ENCODE data around the gene SDR39U1.

The SDR39U1 gene

GRCh38 chr14:24437020-24437735 is 5.4 kb downstream of the SDR39U1 start:
- H3K27ac ChIP-seq: peak overlapping the region; percentile 96
- TF ChIP-seq Cebpa-rat (IDR thresholded peaks at IDR 0.05): no peak
- H3K27me3 ChIP-seq: no peaks in the 10 kb centered on the region
- peaks cover 63% of the 10 kb centered on the region for H3K36me3 ChIP-seq
- peak overlapping the region; percentile 88 for H3K9ac ChIP-seq
- peaks cover 95% of the 10 kb centered on the region for H3K4me1 ChIP-seq
- H3K9me3 ChIP-seq: no peaks in the 10 kb centered on the region
- H3K4me2 ChIP-seq: peak overlapping the region; percentile 95
- peak overlapping the region; percentile 67 for H3K4me3 ChIP-seq
- H4K20me1 ChIP-seq: peaks cover 5% of the 10 kb centered on the region

- Histone ChIP-seq H3K36me3 (peaks cover 65% of the 10 kb centered on the region), H4K20me1 (peaks cover 10% of the 10 kb centered on the region), H3K4me2 (peak overlapping the region; percentile 95), H3K4me1 (peaks cover 96% of the 10 kb centered on the region), H3K27ac (peak overlapping the region; percentile 96), H3K27me3 (no peaks in the 10 kb centered on the region), H3K9ac (peak overlapping the region; percentile 88), H3K9me3 (no peaks in the 10 kb centered on the region), H3K4me3 (peak overlapping the region; percentile 67)
- no peak for TF ChIP-seq Cebpa-rat (IDR thresholded peaks at IDR 0.05)
Observed at GRCh38 chr14:24436355-24437019, 6.1 kb downstream of the SDR39U1 start.

GRCh38 chr14:24435998-24436354 is 6.6 kb downstream of the SDR39U1 start:
- Histone ChIP-seq H3K27ac (peak overlapping the region; percentile 96), H4K20me1 (peaks cover 15% of the 10 kb centered on the region), H3K4me2 (peak overlapping the region; percentile 95), H3K27me3 (no peaks in the 10 kb centered on the region), H3K4me1 (peaks cover 96% of the 10 kb centered on the region), H3K9me3 (no peaks in the 10 kb centered on the region), H3K9ac (peak overlapping the region; percentile 88), H3K36me3 (peaks cover 60% of the 10 kb centered on the region), H3K4me3 (peak overlapping the region; percentile 67)
- TF ChIP-seq Cebpa-rat (IDR thresholded peaks at IDR 0.05): no peak

GRCh38 chr14:24435192-24435810 is 7.3 kb downstream of the SDR39U1 start:
- Histone ChIP-seq H3K4me2 (peak overlapping the region; percentile 95), H3K9me3 (no peaks in the 10 kb centered on the region), H3K36me3 (peaks cover 54% of the 10 kb centered on the region), H3K27ac (peak overlapping the region; percentile 96), H3K9ac (peak overlapping the region; percentile 88; the same call in 1 of the 2 replicates), H3K4me1 (peaks cover 91% of the 10 kb centered on the region), H4K20me1 (peaks cover 21% of the 10 kb centered on the region), H3K4me3 (no peak overlapping the region), H3K27me3 (no peaks in the 10 kb centered on the region)
- TF ChIP-seq Cebpa-rat (IDR thresholded peaks at IDR 0.05): no peak

DNA sequence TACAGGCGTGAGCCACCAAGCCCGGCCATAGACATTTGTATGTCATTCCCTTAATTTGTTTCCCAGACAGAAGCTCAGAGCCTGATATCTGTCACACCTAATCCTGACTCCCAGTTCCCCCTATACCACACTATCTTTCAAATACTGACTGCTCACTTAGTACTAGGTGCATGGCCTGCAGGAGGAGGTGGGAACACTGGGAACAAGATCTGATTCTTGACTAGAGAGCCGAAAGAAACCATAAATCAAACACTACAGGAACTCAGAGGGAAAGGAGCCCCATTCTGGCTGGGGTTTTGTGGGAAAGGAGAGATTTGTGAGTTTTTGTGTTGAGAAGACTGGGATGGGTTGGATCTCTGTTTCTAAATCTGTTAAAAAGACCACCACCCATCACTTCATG is 7.9 kb downstream of the SDR39U1 start:
- H3K36me3 ChIP-seq: peaks cover 47% of the 10 kb centered on the region
- no peak overlapping the region for H3K4me3 ChIP-seq
- H3K27me3 ChIP-seq: no peaks in the 10 kb centered on the region
- peaks cover 21% of the 10 kb centered on the region for H4K20me1 ChIP-seq
- H3K4me1 ChIP-seq: peaks cover 85% of the 10 kb centered on the region
- H3K27ac ChIP-seq: peak overlapping the region; percentile 96
- H3K9me3 ChIP-seq: no peaks in the 10 kb centered on the region
- H3K9ac ChIP-seq: peak overlapping the region; percentile 88; the same call in 1 of the 2 replicates
- TF ChIP-seq Cebpa-rat (IDR thresholded peaks at IDR 0.05): no peak
- peak overlapping the region; percentile 95 for H3K4me2 ChIP-seq

GRCh38 chr14:24434036-24434435 is 8.5 kb downstream of the SDR39U1 start:
- Histone ChIP-seq H3K9ac (no peak overlapping the region), H3K27ac (peak overlapping the region; percentile 96; the same call in 1 of the 2 replicates), H3K27me3 (no peaks in the 10 kb centered on the region), H4K20me1 (peaks cover 21% of the 10 kb centered on the region), H3K9me3 (no peaks in the 10 kb centered on the region), H3K4me2 (peak overlapping the region; percentile 95; the same call in 1 of the 2 replicates), H3K4me1 (peaks cover 85% of the 10 kb centered on the region), H3K36me3 (peaks cover 41% of the 10 kb centered on the region), H3K4me3 (no peak overlapping the region)
- no peak for TF ChIP-seq Cebpa-rat (IDR thresholded peaks at IDR 0.05)

DNA sequence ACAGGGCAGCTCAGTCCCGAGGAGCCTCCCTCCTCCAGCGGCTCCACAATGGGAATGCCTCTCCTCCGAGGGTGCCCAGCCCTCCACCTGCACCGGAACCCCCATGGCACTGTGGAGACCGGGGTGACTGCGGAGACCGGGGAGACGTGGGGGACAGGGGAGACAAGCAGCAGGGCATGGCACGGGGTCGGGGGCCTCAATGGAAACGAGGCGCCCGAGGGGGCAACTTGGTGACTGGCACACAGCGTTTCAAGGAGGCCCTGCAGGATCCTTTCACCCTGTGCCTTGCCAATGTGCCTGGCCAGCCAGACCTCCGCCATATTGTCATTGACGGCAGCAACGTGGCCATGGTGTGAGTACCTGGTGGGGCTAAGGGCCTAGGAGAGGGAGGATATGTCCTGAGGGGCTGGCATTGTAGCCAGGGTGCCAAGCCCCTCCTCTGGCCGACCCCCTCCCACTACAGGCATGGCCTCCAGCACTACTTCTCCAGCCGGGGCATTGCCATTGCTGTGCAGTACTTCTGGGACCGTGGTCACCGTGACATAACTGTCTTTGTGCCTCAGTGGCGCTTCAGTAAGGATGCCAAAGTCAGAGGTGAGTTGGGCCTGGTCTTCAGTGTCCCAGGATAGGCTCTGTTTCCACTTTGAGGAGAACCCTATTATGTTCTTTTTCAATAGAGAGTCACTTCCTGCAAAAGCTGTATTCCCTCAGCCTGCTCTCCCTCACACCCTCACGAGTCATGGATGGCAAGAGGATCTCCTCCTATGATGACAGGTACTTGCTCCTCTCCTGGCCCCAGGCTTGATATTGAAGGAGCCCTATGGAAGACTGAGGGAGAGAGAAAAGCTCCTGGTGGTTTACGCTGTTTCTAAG is 10.1 kb downstream of the SDR39U1 start:
- no peak for TF ChIP-seq Cebpa-rat (IDR thresholded peaks at IDR 0.05)
- H3K27me3 ChIP-seq: no peaks in the 10 kb centered on the region
- peaks cover 27% of the 10 kb centered on the region for H3K36me3 ChIP-seq
- peak overlapping the region; percentile 97 for H3K9ac ChIP-seq
- H3K27ac ChIP-seq: peak overlapping the region; percentile 71
- H3K4me2 ChIP-seq: peak overlapping the region; percentile 99
- no peaks in the 10 kb centered on the region for H3K9me3 ChIP-seq
- H4K20me1 ChIP-seq: peaks cover 21% of the 10 kb centered on the region
- H3K4me1 ChIP-seq: peaks cover 85% of the 10 kb centered on the region
- H3K4me3 ChIP-seq: peak overlapping the region; percentile 87; the same call in 1 of the 2 replicates

- TF ChIP-seq Cebpa-rat (IDR thresholded peaks at IDR 0.05): no peak
- Histone ChIP-seq H3K4me1 (peaks cover 85% of the 10 kb centered on the region), H3K9ac (peak overlapping the region; percentile 97), H3K4me2 (peak overlapping the region; percentile 99), H3K36me3 (peaks cover 27% of the 10 kb centered on the region), H3K27ac (peak overlapping the region; percentile 98), H3K9me3 (no peaks in the 10 kb centered on the region), H3K4me3 (peak overlapping the region; percentile 87), H4K20me1 (peaks cover 21% of the 10 kb centered on the region), H3K27me3 (no peaks in the 10 kb centered on the region)
Observed at GRCh38 chr14:24431569-24432258, 10.9 kb downstream of the SDR39U1 start.
